ENCODE data around the gene SPRR2E.

DNA sequence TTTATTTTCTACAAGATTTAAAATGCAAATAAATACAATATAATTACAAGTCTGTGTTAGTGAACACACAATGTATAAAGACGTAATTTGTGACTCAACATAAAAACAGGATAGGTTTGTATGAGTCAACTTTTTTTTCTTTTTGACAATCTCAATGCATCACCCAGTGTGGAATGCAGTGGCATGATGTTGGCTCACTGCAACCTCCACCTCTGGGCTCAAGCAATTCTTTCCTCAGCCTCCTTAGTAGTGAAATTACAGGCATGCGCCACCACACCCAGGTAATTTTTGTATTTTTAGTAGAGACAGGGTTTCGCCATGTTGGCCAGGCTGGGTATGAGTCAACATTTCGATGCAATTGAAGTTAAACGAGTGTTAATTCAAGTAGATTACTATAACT, 5.9 kb upstream of the SPRR2E start:
- TF ChIP-seq, protein P1, sequence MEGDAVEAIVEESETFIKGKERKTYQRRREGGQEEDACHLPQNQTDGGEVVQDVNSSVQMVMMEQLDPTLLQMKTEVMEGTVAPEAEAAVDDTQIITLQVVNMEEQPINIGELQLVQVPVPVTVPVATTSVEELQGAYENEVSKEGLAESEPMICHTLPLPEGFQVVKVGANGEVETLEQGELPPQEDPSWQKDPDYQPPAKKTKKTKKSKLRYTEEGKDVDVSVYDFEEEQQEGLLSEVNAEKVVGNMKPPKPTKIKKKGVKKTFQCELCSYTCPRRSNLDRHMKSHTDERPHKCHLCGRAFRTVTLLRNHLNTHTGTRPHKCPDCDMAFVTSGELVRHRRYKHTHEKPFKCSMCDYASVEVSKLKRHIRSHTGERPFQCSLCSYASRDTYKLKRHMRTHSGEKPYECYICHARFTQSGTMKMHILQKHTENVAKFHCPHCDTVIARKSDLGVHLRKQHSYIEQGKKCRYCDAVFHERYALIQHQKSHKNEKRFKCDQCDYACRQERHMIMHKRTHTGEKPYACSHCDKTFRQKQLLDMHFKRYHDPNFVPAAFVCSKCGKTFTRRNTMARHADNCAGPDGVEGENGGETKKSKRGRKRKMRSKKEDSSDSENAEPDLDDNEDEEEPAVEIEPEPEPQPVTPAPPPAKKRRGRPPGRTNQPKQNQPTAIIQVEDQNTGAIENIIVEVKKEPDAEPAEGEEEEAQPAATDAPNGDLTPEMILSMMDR (IDR thresholded peaks at IDR 0.05; ENCODE audit: poor library complexity): no peak
- TF ChIP-seq EZH2 (IDR thresholded peaks at IDR 0.05; ENCODE audit: borderline replicate concordance): no peak
